DMS 273 (cell line): ENCODE data around the gene TMEM231.
"Not testable (repeated sequence)": the region's sequence is repeated elsewhere in the genome, so short reads cannot be mapped to it uniquely, and the experiment has no call there.

Experiments
- DNase-seq: peaks from one replicate; lab custom pipeline; 2025; ENCODE audit not compliant: unreplicated experiment; lab: John Stamatoyannopoulos, UW

The TMEM231 gene, protein sequence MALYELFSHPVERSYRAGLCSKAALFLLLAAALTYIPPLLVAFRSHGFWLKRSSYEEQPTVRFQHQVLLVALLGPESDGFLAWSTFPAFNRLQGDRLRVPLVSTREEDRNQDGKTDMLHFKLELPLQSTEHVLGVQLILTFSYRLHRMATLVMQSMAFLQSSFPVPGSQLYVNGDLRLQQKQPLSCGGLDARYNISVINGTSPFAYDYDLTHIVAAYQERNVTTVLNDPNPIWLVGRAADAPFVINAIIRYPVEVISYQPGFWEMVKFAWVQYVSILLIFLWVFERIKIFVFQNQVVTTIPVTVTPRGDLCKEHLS

GRCh38 chr16:75555707-75556430 is at the start of gene TMEM231:
TMEM231 (minus strand) TSS chr16:75556252; CDS start chr16:75556209, 43 bp downstream.
- peak; percentile 99 for DNase-seq

- no peak for DNase-seq
Observed at GRCh38 chr16:75603241-75603640, 47.2 kb upstream of the TMEM231 start.

DNA sequence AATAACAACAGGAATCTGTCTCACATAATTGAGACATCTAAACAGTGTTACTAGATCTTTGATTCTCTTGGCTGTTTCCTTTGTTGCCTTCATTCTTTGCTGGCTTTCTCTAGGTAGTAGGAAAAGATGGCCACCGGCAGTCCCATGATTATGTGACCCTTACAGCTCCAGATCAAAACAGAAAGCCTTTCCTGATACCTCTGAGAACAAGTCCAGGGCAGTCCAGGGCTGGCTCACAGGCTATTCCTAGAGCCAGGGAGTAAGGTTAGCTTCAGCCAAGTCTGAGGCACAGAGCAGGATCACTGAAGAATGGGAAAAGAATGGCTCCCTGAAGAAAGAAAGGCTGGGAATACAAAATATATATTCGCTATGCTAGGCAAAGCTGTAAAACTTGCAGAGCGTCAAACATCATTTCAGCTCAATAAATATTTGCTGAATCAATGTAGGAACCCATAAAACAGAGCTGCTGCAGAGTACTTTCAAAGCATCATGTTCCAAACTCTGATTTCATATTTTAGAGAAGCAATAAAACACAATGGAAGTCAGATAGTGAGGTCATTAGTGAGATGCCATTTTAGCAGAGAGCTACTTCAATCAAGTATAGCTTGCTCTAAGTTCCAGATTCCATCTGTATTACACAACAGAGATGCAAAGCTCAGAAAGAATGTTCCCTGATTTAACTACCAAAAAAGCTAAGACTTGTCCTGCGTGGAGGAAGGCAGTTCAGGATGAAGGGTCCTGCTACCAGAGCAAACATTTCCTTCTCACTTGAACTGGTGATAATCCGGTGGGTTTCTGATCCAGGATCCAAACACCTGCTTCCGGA is 43.6 kb upstream of the TMEM231 start:
- DNase-seq: no peak

DNA sequence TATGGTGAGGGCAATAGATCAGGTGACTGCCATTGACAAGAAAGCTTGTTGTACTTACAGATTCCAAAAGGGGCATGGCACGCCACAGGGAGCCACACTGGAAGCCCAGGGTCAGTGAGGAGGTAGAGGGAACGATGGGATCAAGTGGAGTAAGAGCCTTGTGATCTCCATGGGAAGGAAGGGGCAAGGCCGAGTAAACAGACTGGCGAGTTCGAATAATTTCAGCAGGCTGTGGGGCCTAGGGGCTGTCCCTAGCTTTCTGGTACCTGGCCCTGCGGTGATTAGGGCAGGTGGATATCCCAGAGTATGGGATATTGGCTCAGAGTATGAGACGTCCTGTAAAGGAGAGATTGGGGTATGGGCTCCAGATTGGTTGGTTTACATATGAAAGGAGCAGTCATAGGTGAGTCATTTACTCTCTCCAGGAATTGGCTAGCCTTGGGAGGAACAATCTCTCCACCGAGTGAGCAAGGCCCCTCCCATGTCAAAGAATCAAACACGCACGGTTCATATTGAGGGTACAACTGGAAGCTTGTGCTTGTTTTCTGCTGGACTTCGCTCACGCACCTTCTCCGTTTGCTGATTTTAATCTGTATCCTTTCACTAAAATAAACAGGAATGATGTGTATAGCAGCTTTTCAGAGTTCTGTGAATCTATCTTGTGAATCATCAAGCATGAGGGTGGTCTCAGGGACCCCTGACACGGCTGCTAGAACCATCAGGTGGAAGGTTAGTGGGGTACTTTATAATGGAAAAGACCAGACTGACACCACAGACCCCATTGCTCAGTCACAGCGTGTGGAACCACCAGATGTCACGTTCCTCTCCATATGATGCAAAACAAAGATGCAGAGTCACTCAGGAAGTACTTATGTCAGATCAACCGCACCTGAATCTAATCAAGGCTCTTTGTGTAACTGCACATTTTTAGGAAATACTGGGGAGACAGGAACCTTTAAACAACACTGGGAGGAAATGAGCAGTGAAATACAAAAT is 38.1 kb upstream of the TMEM231 start:
- peak; percentile 66 for DNase-seq

GRCh38 chr16:75593308-75593707 is 37.3 kb upstream of the TMEM231 start:
- no peak for DNase-seq

DNA sequence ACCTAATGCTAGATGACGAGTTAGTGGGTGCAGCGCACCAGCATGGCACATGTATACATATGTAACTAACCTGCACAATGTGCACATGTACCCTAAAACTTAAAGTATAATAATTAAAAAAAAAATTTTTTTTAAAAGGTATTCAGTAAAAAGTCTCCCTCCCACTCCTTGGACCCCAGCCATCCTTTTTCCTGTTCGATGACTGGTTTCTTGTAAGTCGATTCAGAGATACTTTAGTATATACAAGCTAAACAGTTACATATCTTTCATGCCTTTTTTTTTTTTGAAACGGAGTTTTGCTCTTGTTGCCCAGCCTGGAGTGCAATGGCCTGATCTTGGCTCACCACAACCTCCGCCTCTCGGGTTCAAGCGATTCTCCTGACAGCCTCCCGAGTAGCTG is 35.9 kb upstream of the TMEM231 start:
- not testable (repeated sequence) for DNase-seq

GRCh38 chr16:75590920-75591843 is 35.1 kb upstream of the TMEM231 start:
- peak; percentile 56 for DNase-seq

DNA sequence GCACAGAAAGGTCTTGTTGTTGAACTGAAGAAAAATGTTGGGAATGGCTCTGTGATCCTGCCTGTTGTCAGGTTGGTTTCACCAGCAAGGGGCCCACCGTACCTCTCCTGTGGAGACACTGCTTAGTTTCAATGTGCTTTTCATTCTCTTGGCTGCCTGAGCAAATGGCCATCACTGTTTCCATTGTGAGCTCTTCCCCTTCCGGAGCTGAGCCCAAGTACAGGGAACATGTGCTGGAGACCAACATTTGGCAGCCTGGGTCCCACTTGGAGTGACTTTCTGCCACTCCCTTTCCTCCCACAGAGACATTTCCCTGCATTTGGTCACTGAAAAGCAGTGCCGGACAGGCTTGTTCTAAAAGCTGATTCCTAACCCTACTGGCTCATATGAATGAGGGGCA is 33.3 kb upstream of the TMEM231 start:
- DNase-seq: no peak

GRCh38 chr16:75588716-75589115 is 32.7 kb upstream of the TMEM231 start:
- DNase-seq: no peak

DNA sequence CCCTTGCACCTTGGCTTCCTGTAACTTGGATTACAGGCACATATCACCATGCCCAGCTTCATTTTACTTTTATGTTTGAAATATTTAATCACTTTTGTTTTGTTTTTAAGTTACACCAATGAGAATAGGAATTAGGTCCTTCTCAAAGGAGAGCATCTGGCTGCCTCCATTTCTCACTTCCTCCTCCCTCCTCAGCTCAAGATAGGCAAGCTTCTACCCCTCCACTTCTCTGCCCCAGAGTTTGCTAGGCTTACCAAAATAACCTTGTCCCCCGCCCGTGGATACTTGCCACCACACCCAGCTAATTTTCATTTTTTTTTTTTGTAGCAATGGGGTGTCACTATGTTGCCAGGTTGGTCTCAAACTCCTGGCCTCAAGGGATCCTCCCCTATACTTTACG is 28.1 kb upstream of the TMEM231 start:
- DNase-seq: no peak

DNA sequence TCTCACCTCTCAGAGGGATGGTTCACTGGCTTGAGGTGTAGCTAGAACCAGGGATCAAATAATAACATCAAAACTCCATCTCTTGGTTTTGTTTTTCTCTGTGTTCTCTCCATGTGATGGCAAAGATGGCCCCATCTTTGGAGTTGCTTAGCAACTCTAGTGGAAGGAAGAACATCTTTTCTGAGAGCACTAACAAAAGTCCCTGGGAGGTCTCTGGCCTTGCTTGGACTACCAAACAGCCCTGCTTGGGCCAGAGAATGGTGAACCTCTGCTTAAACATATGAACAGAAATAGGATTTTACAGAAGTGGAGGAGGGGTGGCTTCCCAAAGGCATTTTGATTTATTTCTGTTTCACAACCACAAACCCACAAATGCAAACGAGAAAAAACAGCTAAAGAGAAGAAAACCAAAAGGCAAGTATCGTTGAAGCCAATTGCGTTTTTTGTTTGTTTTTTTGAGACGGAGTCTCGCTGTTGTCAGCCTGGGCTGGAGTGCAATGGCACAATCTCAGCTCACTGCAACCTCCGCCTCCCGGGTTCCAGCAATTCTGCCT is 23.3 kb upstream of the TMEM231 start:
- no peak for DNase-seq

DNA sequence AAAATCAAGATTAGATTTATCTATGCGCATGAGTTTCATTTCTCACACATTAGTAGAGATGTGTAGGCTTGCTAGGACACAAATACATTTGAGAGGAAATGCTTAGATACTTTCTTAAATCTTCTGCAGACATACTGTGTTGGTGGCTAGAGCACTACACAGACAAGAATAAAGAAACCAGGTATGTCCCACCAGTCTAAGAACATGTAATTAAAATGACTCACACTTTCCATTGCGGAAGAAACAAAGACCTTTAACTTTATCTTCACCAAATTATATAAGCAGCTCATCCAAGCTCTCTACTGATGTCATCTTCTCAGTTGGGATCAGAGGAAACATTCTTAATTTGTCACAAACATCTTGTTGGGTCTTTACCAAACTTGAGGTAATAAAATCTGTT is 22.7 kb upstream of the TMEM231 start:
- DNase-seq: no peak

DNA sequence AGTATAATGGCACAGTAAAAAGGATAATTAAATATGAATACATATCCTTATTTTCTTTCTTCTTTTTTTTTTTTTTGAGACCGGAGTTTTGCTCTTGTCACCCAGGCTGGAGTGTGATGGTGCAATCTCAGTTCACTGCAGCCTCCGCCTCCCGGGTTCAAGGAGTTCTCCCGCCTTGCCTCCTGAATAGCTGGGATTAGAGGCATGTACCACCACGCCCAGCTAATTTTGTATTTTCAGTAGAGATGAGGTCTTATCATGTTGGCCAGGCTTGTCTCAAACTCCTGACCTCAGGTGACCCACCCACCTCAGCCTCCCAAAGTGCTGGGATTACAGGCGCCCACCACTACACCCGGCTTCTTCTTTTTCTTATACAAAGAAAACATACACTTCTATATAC is 22.2 kb upstream of the TMEM231 start:
- DNase-seq: no peak

- DNase-seq: peak; percentile 32
Observed at GRCh38 chr16:75576384-75576811, 20.3 kb upstream of the TMEM231 start.

- DNase-seq: no peak
Observed at GRCh38 chr16:75575958-75576357, 19.9 kb upstream of the TMEM231 start.

DNA sequence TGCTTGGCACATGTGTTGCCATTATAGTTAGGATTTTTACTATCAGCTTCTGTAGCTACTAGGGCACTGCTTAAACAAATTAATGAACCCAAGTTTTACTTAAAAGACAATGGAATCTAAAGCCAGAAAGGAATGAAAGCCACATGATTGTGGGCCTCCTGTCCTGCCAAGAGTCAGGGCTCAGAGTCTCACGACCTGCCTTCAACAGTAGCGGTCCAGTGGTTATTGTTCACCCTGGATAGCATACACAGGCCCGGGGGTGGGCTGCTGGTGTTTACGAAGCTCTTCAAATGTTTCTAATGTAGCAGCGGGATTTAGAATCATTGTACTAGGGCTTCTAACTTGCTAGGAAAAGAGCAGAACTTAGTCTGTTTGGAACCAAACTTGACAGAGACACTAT is 17.9 kb upstream of the TMEM231 start:
- DNase-seq: no peak

DNA sequence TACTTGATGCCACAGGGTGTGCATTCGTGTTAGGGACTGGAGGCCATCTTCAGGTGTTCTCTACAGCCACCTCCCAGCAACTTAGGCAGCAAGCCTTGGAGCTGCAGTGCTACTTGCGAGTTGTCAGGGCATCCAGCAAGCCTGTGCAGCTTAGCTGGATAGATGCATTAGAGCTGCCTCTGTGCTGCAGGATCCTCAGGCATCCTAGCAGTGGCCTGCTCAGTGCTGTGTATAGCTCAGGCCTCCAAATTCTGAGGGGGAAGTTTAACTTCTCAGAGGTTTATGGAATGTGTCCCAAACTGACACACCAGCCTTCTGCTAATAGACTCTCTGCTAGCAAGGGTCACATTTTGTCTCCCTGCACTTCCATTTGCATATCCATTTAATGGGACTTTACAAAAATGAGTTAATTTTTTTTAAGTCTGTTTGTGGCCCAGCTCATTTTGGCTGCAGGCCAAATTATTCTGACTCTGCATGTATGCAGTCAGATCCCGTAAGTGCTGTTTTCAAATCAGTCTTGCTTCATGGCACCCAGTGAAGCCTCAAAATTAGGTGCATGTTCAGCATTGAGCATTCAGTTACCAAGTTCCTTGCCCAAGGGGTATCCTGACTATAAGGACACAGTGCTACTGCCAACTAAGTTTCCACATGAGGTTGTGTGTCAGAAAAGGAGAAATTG is 17.0 kb upstream of the TMEM231 start:
- peak; percentile 19 for DNase-seq

- no peak for DNase-seq
Observed at GRCh38 chr16:75570396-75571065, 14.5 kb upstream of the TMEM231 start.
